DMS 273 treated with DMSO at 0.1 percent for 48 hours (cell line): ENCODE data around the gene PXMP2.
"Not testable (repeated sequence)": the region's sequence is repeated elsewhere in the genome, so short reads cannot be mapped to it uniquely, and the experiment has no call there.

ENCODE experiments used
- DNase-seq: peaks from one replicate; lab custom pipeline; 2025; lab: John Stamatoyannopoulos, UW

Gene PXMP2

DNA sequence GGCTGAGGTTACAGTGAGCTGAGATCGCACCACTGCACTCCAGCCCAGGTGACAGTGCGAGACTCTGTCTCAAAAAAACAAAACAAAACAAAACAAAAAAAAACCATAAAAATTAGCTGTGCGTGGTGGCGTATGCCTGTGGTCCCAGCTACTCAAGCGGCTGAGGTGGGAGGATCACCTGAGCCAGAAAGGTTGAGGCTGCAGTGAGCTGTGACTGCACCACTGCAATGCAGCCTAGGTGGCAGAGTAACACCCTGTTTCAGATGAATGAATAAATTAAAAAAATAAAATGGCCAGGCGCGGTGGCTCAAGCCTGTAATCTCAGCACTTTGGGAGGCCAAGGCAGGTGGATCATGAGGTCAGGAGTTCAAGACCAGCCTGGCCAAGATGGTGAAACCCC, 66.3 kb downstream of the PXMP2 start:
- not testable (repeated sequence) for DNase-seq

DNA sequence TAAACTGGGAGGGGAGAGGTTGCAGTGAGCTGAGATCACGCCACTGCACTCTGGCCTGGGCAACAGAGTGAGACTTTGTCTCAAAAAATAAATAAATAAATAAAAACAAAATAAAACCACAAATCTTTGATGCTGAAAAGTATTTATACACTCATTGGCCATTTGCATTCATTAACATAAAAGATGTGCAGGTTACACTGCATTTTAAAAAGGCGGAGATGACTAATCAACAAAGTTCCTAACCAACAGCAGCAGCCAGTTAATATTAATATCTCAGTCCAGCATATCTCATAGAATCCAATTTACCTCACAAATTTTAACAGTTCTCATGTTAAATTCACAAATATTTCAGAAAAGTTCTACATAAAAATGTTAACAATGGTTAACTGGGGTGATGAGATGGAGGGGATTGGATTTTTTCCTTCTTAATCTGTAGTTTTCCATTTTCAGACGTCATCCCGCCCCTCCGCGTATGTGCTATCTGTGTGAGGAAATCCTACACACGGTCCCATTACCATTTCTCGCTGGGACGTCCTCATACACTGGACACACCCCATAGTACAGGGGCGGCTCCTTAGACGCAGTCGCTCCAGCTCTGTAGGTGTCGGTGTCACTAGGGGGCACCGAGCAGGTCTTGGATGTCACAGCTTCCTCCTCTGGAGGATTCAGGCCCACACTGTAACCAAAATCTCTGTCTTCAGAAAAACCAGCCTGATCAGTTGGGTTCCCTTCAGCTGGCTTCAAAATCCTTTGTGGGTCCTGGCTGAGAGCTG, 67.0 kb downstream of the PXMP2 start:
- no peak for DNase-seq
